ENCODE measurements around the gene MMP20. TPM values are rescaled to one million over a fixed set of nuclear protein-coding genes. Genes with fewer than 3 reads are reported as not detected.

The MMP20 gene
- total RNA-seq, 4 donors from 2014 or later, result not detected

GRCh38 chr11:102564110-102564509, 61.0 kb downstream of the MMP20 start:
- intact Hi-C loops (cut with DNase I; ENCODE audit: low total_unique reads), result no loop called here
- 46 to 80% methylated on average over 1 to 2 of the region's 2 CpGs for WGBS, 2 donors (ENCODE audit: low coverage in 1 of 2)
- no peak for DNase-seq

GRCh38 chr11:102561636-102562035, 63.5 kb downstream of the MMP20 start:
- no peak for DNase-seq
- Histone ChIP-seq H3K9me3 (peaks cover 0 to 5% of the 10 kb centered on the region in 2 donors), H3K4me1 (peaks cover 0 to 33% (median 9%) of the 10 kb centered on the region in 4 donors), H3K27me3 (no peaks in the 10 kb centered on the region), H3K27ac (peak overlapping the region; percentile 47 to 80 (median 60)), H3K4me3 (no peak overlapping the region), H3K36me3 (no peaks in the 10 kb centered on the region)
- TF ChIP-seq POLR2A (IDR thresholded peaks at IDR 0.05) (no peak), CTCF (IDR thresholded peaks at IDR 0.05) (no peak), POLR2AphosphoS5 (IDR thresholded peaks at IDR 0.05) (no peak), EP300 (IDR thresholded peaks at IDR 0.05; ENCODE audit: low read depth) (no peak)
- in situ Hi-C loops (cut with MboI; ENCODE audit: low pct_ligation_motif_present in 1 of 4, low pct_unique_long_range_greater_than_20kb in 1 of 4, low sequenced_read_pairs in 3 of 4), result no loop called here
- intact Hi-C loops (cut with DNase I; ENCODE audit: low total_unique reads), result no loop called here

More at GRCh38 chr11:102564110-102564509, 61.0 kb downstream of the MMP20 start:
- Histone ChIP-seq H3K9me3 (peaks cover 0 to 5% of the 10 kb centered on the region in 2 donors), H3K36me3 (no peaks in the 10 kb centered on the region), H3K27me3 (no peaks in the 10 kb centered on the region), H3K4me1 (peaks cover 0 to 32% (median 9%) of the 10 kb centered on the region in 4 donors), H3K27ac (no peak overlapping the region), H3K4me3 (no peak overlapping the region)
- TF ChIP-seq POLR2AphosphoS5 (IDR thresholded peaks at IDR 0.05), result no peak
- no peak for TF ChIP-seq CTCF (IDR thresholded peaks at IDR 0.05)
- TF ChIP-seq EP300 (IDR thresholded peaks at IDR 0.05; ENCODE audit: low read depth), result no peak
- TF ChIP-seq POLR2A (IDR thresholded peaks at IDR 0.05), result no peak
- in situ Hi-C loops (cut with MboI; ENCODE audit: low pct_ligation_motif_present in 1 of 4, low pct_unique_long_range_greater_than_20kb in 1 of 4, low sequenced_read_pairs in 3 of 4), result no loop called here

- peak in 2 of 3 donors; percentile 46 to 49 for TF ChIP-seq POLR2AphosphoS5 (IDR thresholded peaks at IDR 0.05)
- TF ChIP-seq POLR2A (IDR thresholded peaks at IDR 0.05), result no peak
- in situ Hi-C loops (cut with MboI; ENCODE audit: low pct_ligation_motif_present in 1 of 4, low pct_unique_long_range_greater_than_20kb in 1 of 4, low sequenced_read_pairs in 3 of 4) (no loop called here), intact Hi-C loops (cut with DNase I; ENCODE audit: low total_unique reads) (no loop called here)
- Histone ChIP-seq H3K4me3 (peak overlapping the region in 1 of 4 donors; percentile 29), H3K36me3 (no peaks in the 10 kb centered on the region), H3K4me1 (peaks cover 0 to 33% (median 9%) of the 10 kb centered on the region in 4 donors), H3K9me3 (no peaks in the 10 kb centered on the region), H3K27ac (peak overlapping the region; percentile 47 to 80 (median 60)), H3K27me3 (no peaks in the 10 kb centered on the region)
- 34 to 51% methylated on average over 5 to 6 of the region's 6 CpGs for WGBS, 2 donors (ENCODE audit: low coverage in 1 of 2)
- DNase-seq, result peak; percentile 15
These were observed 64.5 kb downstream of the MMP20 start for GRCh38 chr11:102560555-102561011.

GRCh38 chr11:102559839-102560238, 65.3 kb downstream of the MMP20 start:
- intact Hi-C loops (cut with DNase I; ENCODE audit: low total_unique reads), result no loop called here
- TF ChIP-seq POLR2A (IDR thresholded peaks at IDR 0.05) (no peak), EP300 (IDR thresholded peaks at IDR 0.05; ENCODE audit: low read depth) (no peak), POLR2AphosphoS5 (IDR thresholded peaks at IDR 0.05) (no peak), CTCF (IDR thresholded peaks at IDR 0.05) (no peak)
- no peak overlapping the region for H3K4me3 ChIP-seq
- no peak for DNase-seq
- H3K36me3 ChIP-seq, result no peaks in the 10 kb centered on the region
- in situ Hi-C loops (cut with MboI; ENCODE audit: low pct_ligation_motif_present in 1 of 4, low pct_unique_long_range_greater_than_20kb in 1 of 4, low sequenced_read_pairs in 3 of 4), result no loop called here
- no peaks in the 10 kb centered on the region for H3K9me3 ChIP-seq
- H3K27ac ChIP-seq, result peak overlapping the region; percentile 47 to 80 (median 60)
- H3K27me3 ChIP-seq, result no peaks in the 10 kb centered on the region
- peaks cover 0 to 33% (median 9%) of the 10 kb centered on the region in 4 donors for H3K4me1 ChIP-seq

GRCh38 chr11:102555091-102555490, 70.0 kb downstream of the MMP20 start:
- 72 to 76% methylated on average over 3 of the region's 3 CpGs for WGBS, 2 donors (ENCODE audit: low coverage in 1 of 2)
- no peak overlapping the region for H3K4me3 ChIP-seq
- intact Hi-C loops (cut with DNase I; ENCODE audit: low total_unique reads) (no loop called here), in situ Hi-C loops (cut with MboI; ENCODE audit: low pct_ligation_motif_present in 1 of 4, low pct_unique_long_range_greater_than_20kb in 1 of 4, low sequenced_read_pairs in 3 of 4) (no loop called here)
- no peaks in the 10 kb centered on the region for H3K27me3 ChIP-seq
- H3K36me3 ChIP-seq, result no peaks in the 10 kb centered on the region
- no peak overlapping the region for H3K27ac ChIP-seq
- TF ChIP-seq CTCF (IDR thresholded peaks at IDR 0.05), result no peak
- no peak for TF ChIP-seq EP300 (IDR thresholded peaks at IDR 0.05; ENCODE audit: low read depth)
- TF ChIP-seq POLR2AphosphoS5 (IDR thresholded peaks at IDR 0.05), result no peak
- TF ChIP-seq POLR2A (IDR thresholded peaks at IDR 0.05), result no peak
- H3K4me1 ChIP-seq, result peaks cover 0 to 18% (median 4%) of the 10 kb centered on the region in 4 donors
- H3K9me3 ChIP-seq, result no peaks in the 10 kb centered on the region
- DNase-seq, result no peak
